ENCODE results near the gene CACNA1S.
A peak's percentile ranks its signal among the peaks of the same experiment; 100 is the strongest.

DNA sequence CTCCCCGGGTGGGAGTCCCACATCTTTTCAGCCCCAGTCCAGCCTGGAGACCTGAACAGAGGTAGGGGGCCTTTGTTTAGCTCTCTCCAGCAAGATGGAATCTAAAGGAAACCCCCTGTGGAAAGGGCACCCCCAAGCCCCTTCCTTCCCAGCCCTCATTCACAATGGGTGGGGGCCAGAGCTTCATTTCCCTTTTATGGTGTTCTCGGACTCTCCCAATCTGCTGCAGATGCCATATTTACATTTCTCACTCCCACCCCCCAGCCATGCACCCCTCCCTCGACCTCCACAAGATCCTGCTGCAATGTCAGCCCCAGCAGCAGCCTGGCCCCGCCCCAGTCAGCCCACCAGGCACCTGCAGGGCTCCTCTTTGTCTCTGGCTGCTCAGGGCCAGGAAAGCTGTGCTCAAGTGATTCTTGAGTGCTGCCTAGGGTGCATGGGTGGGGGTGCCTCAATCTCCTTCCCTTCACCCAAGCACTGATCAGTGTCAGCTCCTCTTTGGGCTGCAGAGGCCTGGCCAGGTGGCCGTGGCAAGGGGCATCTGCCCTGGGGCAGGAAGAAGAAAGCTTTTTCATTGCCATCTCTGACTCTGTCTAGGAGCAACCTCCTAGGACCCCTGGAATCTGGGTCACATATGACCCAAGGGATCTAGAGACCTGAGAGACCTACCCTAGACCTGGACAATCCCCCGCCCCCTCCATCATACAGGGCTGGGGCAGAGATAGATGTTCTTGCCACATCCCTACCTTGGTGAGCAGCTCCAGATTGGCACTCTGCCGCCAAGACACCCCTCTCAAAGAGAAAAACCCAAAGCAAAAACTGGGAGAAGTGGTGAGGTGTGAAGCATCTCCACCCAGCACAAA is 90.4 kb downstream of the CACNA1S start:
- no peak for TF ChIP-seq POLR2AphosphoS5 (IDR thresholded peaks at IDR 0.05; ENCODE audit: low read depth, low read length)
- peak; percentile 46; the same call in 1 of the 2 replicates for TF ChIP-seq POLR2A (IDR thresholded peaks at IDR 0.05; ENCODE audit: low read depth, low read length)
- no peak for TF ChIP-seq TAF1 (IDR thresholded peaks at IDR 0.05; ENCODE audit: borderline replicate concordance, low read depth, low read length)

Data from GM12892 (cell line).